OCI-LY1 (cell line): ENCODE data around the gene TMEM240.
"Not testable (repeated sequence)": the region's sequence is repeated elsewhere in the genome, so short reads cannot be mapped to it uniquely, and the experiment has no call there.

Source experiments
- H2AFZ ChIP-seq: fragments of 200-600 bp; sonication (generic), shearing (Covaris generic); 2 replicates; pipeline ENCODE4 v1.6.0; 2014; ENCODE audit warnings: antibody characterized with exemption, mild to moderate bottlenecking, low read length
- H3F3A ChIP-seq: fragments of 200-600 bp; sonication (generic), shearing (Covaris generic); 2 replicates; pipeline ENCODE4 v1.6.0; 2014; ENCODE audit warnings: mild to moderate bottlenecking, antibody characterized with exemption, low read length, moderate library complexity; ENCODE audit not compliant: insufficient read depth
- H3K27ac ChIP-seq: fragments of 200-600 bp; sonication (generic); 2 replicates; pipeline ENCODE4 v1.5.1; 2014; ENCODE audit warnings: low read length, mixed run types, mild to moderate bottlenecking, low read depth; ENCODE audit not compliant: poor library complexity, severe bottlenecking
- H3K27me3 ChIP-seq: fragments of 200-600 bp; sonication (generic); 2 replicates; pipeline ENCODE4 v1.6.0; 2014; ENCODE audit warnings: antibody characterized with exemption, mild to moderate bottlenecking, low read length, moderate library complexity; ENCODE audit not compliant: insufficient read depth
- H3K36me3 ChIP-seq: fragments of 200-600 bp; sonication (generic); 2 replicates; pipeline ENCODE4 v1.6.1; 2014; ENCODE audit warnings: mild to moderate bottlenecking, antibody characterized with exemption, low read length, moderate library complexity, mixed read lengths; ENCODE audit not compliant: insufficient read depth
- H3K4me1 ChIP-seq: fragments of 200-600 bp; sonication (generic); 2 replicates; pipeline ENCODE4 v1.5.1; 2014; ENCODE audit warnings: mild to moderate bottlenecking, low read length, moderate library complexity; ENCODE audit not compliant: insufficient read depth, severe bottlenecking
- H3K4me2 ChIP-seq: fragments of 200-600 bp; sonication (generic), shearing (Covaris generic); 2 replicates; pipeline ENCODE4 v1.6.1; 2014; ENCODE audit warnings: low read length
- H3K4me3 ChIP-seq: fragments of 200-600 bp; sonication (generic); 2 replicates; pipeline ENCODE4 v1.5.1; 2014; ENCODE audit warnings: low read length, low read depth, mild to moderate bottlenecking, mixed read lengths; ENCODE audit not compliant: poor library complexity, severe bottlenecking
- H3K79me2 ChIP-seq: fragments of 200-600 bp; shearing (Covaris generic); 2 replicates; pipeline ENCODE4 v1.6.1; 2016; ENCODE audit warnings: mixed run types, low read length, mixed read lengths; ENCODE audit not compliant: insufficient read depth
- H3K9ac ChIP-seq: fragments of 200-600 bp; sonication (generic), shearing (Covaris generic); 2 replicates; pipeline ENCODE4 v1.6.1; 2014; ENCODE audit warnings: mild to moderate bottlenecking, low read length, mixed read lengths
- H3K9me2 ChIP-seq: fragments of 200-600 bp; sonication (generic), shearing (Covaris generic); 2 replicates; pipeline ENCODE4 v1.6.1; 2014; ENCODE audit warnings: low read depth, mild to moderate bottlenecking, low read length, mixed read lengths
- H3K9me3 ChIP-seq: fragments of 200-600 bp; shearing (Covaris generic); 2 replicates; pipeline ENCODE4 v1.6.1; 2014; ENCODE audit warnings: low read length, mixed read lengths
- H4K20me1 ChIP-seq: fragments of 200-600 bp; sonication (generic), shearing (Covaris generic); 2 replicates; pipeline ENCODE4 v1.6.0; 2016; ENCODE audit warnings: mild to moderate bottlenecking, low read length; ENCODE audit not compliant: insufficient read depth
- EZH2 ChIP-seq: fragments of 200-600 bp; sonication (generic), shearing (Covaris generic); IDR thresholded peaks from 2 replicates; pipeline ENCODE4 v1.8.0; 2017; ENCODE audit warnings: borderline replicate concordance, mixed run types, mild to moderate bottlenecking, antibody characterized with exemption, low read length, moderate library complexity, mixed read lengths
- TF ChIP-seq, protein P1 (sequence below): fragments of 200-600 bp; sonication (generic), shearing (Covaris generic); IDR thresholded peaks from 2 replicates; pipeline ENCODE4 v1.5.1; 2017; ENCODE audit warnings: mild to moderate bottlenecking, antibody characterized with exemption, low read length, moderate library complexity, mixed read lengths

The TMEM240 gene

DNA sequence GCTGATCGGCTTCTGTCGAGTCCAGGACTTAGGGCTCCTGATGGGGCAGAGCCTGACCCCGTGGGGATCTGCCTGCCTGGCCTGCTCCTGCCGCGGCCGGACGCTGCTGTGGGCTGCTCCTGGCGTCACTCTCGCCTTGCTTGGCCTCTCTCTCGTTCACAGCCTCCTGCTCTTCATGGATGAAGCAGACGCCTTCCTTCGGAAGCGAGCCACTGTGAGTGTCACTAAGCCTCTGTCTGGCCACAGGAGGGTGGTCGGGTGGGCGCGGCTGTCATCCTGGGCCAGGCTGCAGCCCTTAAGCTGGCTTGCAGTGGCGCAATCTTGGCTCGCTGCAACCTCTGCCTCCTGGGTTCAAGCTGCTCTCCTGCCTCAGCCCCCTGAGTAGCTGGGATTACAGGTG is 52.7 kb downstream of the TMEM240 start:
- no peaks in the 10 kb centered on the region for H3K9me3 ChIP-seq
- peaks cover 73% of the 10 kb centered on the region for H3K36me3 ChIP-seq
- H3K9me2 ChIP-seq: no peaks in the 10 kb centered on the region
- H2AFZ ChIP-seq: no peak overlapping the region
- H3K27ac ChIP-seq: no peak overlapping the region
- no peak overlapping the region for H3K4me3 ChIP-seq
- H3F3A ChIP-seq: no peaks in the 10 kb centered on the region
- no peak overlapping the region for H3K4me2 ChIP-seq
- no peaks in the 10 kb centered on the region for H3K4me1 ChIP-seq
- H3K79me2 ChIP-seq: no peaks in the 10 kb centered on the region
- H3K27me3 ChIP-seq: no peaks in the 10 kb centered on the region
- TF ChIP-seq, protein P1, sequence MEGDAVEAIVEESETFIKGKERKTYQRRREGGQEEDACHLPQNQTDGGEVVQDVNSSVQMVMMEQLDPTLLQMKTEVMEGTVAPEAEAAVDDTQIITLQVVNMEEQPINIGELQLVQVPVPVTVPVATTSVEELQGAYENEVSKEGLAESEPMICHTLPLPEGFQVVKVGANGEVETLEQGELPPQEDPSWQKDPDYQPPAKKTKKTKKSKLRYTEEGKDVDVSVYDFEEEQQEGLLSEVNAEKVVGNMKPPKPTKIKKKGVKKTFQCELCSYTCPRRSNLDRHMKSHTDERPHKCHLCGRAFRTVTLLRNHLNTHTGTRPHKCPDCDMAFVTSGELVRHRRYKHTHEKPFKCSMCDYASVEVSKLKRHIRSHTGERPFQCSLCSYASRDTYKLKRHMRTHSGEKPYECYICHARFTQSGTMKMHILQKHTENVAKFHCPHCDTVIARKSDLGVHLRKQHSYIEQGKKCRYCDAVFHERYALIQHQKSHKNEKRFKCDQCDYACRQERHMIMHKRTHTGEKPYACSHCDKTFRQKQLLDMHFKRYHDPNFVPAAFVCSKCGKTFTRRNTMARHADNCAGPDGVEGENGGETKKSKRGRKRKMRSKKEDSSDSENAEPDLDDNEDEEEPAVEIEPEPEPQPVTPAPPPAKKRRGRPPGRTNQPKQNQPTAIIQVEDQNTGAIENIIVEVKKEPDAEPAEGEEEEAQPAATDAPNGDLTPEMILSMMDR: no peak
- no peak for TF ChIP-seq EZH2
- H3K9ac ChIP-seq: no peak overlapping the region
- H4K20me1 ChIP-seq: no peaks in the 10 kb centered on the region

DNA sequence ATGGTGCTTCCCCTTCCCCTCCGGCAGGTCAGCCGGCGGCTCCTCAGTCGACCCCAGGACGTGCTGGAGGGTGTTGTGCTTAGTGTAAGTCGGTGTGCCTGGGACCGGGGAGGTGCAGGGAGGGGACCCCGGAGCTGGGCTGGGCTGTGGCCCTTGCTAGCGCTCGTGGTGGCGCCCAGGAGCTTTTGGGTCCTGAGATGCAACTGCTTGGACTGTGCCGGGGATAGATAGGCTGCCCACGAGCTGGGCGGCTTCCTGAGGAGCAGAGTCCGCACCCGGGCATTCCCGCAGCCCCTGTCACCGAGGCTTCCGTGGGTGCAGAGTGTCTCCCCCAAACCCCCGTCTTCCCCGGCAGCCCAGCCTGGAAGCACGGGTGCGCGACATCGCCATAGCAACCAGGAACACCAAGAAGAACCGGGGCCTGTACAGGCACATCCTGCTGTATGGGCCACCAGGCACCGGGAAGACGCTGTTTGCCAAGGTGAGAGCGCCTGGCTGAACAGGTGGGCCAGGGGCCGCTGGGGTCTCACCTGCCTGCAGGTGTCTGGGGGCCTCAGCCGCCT is 54.6 kb downstream of the TMEM240 start:
- not testable (repeated sequence) for H3F3A ChIP-seq, H3K27ac ChIP-seq, H4K20me1 ChIP-seq, H3K4me1 ChIP-seq, H3K4me2 ChIP-seq, H3K27me3 ChIP-seq, H3K79me2 ChIP-seq, H3K4me3 ChIP-seq, H3K9ac ChIP-seq, H3K9me2 ChIP-seq, H2AFZ ChIP-seq, H3K9me3 ChIP-seq
- H3K36me3 ChIP-seq: peaks cover 66% of the 10 kb centered on the region

DNA sequence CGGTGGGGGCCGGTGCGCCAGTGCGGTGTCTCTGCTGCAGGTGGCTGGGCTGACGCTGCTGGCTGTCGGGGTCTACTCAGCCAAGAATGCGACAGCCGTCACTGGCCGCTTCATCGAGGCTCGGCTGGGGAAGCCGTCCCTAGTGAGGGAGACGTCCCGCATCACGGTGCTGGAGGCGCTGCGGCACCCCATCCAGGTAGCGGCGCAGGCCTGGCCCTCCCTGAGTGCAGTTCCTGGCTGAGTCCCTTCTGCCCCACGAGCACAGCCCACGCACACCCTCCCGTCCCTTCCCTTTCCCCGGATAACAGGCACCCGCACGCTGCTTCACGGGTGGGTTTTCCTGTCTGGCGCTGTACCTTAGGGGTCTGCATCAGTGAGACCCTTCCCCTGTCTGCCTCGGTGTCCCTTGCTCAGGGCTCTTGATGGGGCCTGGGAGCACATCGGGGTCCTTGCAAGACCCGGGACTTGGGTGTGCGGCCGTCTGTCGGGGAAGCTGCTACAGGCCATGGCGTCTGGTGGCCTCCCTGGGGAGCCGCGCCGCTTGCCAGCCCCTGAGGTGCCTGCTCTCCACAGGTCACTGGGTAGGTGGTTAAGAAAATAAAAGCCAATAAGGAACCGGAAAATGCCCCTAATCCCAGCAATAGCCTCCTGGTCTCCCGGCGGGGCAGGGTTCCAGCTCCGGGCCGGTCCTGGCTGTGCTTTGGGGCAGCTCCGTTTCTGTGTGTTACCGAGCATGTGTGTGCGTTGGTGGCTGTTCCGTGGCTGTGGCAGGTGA is 55.3 kb downstream of the TMEM240 start:
- H3K9ac ChIP-seq, H3K27ac ChIP-seq, H3K79me2 ChIP-seq, H3K27me3 ChIP-seq, H3K9me3 ChIP-seq, H2AFZ ChIP-seq, H3K4me1 ChIP-seq, H3F3A ChIP-seq, H3K9me2 ChIP-seq, H3K4me2 ChIP-seq, H3K4me3 ChIP-seq, H4K20me1 ChIP-seq: not testable (repeated sequence)
- peaks cover 62% of the 10 kb centered on the region for H3K36me3 ChIP-seq
